Activated CD4-positive, alpha-beta T cell treated with anti-CD3 and anti-CD28 coated beads, Interleukin-2, amount 50 U/mL, for 4 hours (primary cell): ENCODE results near the gene DUSP19.

Source experiments
- DNase-seq, 2 experiments: peaks; one replicate each; pipeline ENCODE4 v3.0.0-alpha.2; 2020

DUSP19 gene

GRCh38 chr2:183068561-183068960, 10.0 kb upstream of the DUSP19 start:
- no peak for DNase-seq

- no peak for DNase-seq
These were observed 9.4 kb upstream of the DUSP19 start for GRCh38 chr2:183069174-183069573.

GRCh38 chr2:183070942-183071844, 7.4 kb upstream of the DUSP19 start:
- no peak for DNase-seq

GRCh38 chr2:183072177-183072576, 6.4 kb upstream of the DUSP19 start:
- DNase-seq = no peak

- DNase-seq = no peak
These were observed 434 bp upstream of the DUSP19 start for GRCh38 chr2:183078163-183078463.

- DNase-seq = no peak
These were observed 710 bp downstream of the DUSP19 start for GRCh38 chr2:183079139-183079775.

GRCh38 chr2:183081911-183082310, 3.4 kb downstream of the DUSP19 start:
- DNase-seq = no peak

- no peak for DNase-seq
These were observed 9.5 kb downstream of the DUSP19 start for GRCh38 chr2:183088061-183088460.

- DNase-seq = no peak
These were observed 10.8 kb downstream of the DUSP19 start for GRCh38 chr2:183089192-183089851.

GRCh38 chr2:183091318-183091953, 12.9 kb downstream of the DUSP19 start:
- DNase-seq = no peak

GRCh38 chr2:183091954-183092345, 13.4 kb downstream of the DUSP19 start:
- DNase-seq = no peak

GRCh38 chr2:183093857-183094657, 15.5 kb downstream of the DUSP19 start:
- DNase-seq = no peak

GRCh38 chr2:183105402-183106134, 27.0 kb downstream of the DUSP19 start:
- no peak for DNase-seq

- no peak for DNase-seq
These were observed 34.0 kb downstream of the DUSP19 start for GRCh38 chr2:183112577-183112976.

GRCh38 chr2:183113630-183114029, 35.1 kb downstream of the DUSP19 start:
- DNase-seq = no peak

- no peak for DNase-seq
These were observed 38.7 kb downstream of the DUSP19 start for GRCh38 chr2:183117226-183117625.

- no peak for DNase-seq
These were observed 44.8 kb downstream of the DUSP19 start for GRCh38 chr2:183123117-183123958.

GRCh38 chr2:183123959-183124221, 45.3 kb downstream of the DUSP19 start:
- DNase-seq = no peak

GRCh38 chr2:183124222-183124956, 45.8 kb downstream of the DUSP19 start, which contains the start of gene NUP35:
TSS of gene NUP35 (plus strand) at chr2:183124443. CDS start at chr2:183124458, 15 bp downstream.
- peak; percentile 77 to 81 for DNase-seq

- DNase-seq = no peak
These were observed 46.4 kb downstream of the DUSP19 start for GRCh38 chr2:183124957-183125255.
